CD4-positive, alpha-beta T cell (primary cell): ENCODE data around the gene PCDHA8. TPM values are rescaled to one million over a fixed set of nuclear protein-coding genes. Genes with fewer than 3 reads are reported as not detected.
"Not testable (repeated sequence)": the region's sequence is repeated elsewhere in the genome, so short reads cannot be mapped to it uniquely, and the experiment has no call there.

ENCODE experiments used
- ATAC-seq: fragments of 200-7000 bp; cut with Tn5 transposase; one replicate; pipeline ENCODE4 v1.10.0; 2022; ENCODE audit warnings: mild to moderate bottlenecking; ENCODE audit not compliant: poor library complexity
- CTCF ChIA-PET: fragments of 350-600 bp; sonication (Branson Sonifier 250); formaldehyde crosslinking; loops from one replicate; lab custom pipeline; 2021; ENCODE audit warnings: antibody characterized with exemption, inconsistent platforms; lab: Charles Lee
- POLR2A ChIA-PET: fragments of 350-600 bp; sonication (Branson Sonifier 250); formaldehyde crosslinking; loops from one replicate; lab custom pipeline; 2021; ENCODE audit warnings: antibody characterized with exemption, inconsistent platforms; lab: Charles Lee
- DNase-seq, 14 experiments: peaks; one replicate each; pipeline ENCODE4 v3.0.0-alpha.2; 2013 to 2020; ENCODE audit warnings: mixed read lengths in 2 of 14
- H3K27ac ChIP-seq, 2 donors: one replicate each; pipeline versions ENCODE4 v1.5.1 to v1.7.0; 2013; ENCODE audit warnings: low read length in 2 of 2, low read depth in 1 of 2, mild to moderate bottlenecking in 1 of 2
- H3K27me3 ChIP-seq, 2 experiments: 1 replicate in 1 of 2; 2 replicates in 1 of 2; pipeline versions ENCODE4 v1.6.1 to v1.7.0; 2013; ENCODE audit warnings: low read length in 2 of 2, control low read depth in 1 of 2, mild to moderate bottlenecking in 1 of 2, moderate library complexity in 1 of 2; ENCODE audit not compliant: insufficient read depth in 2 of 2, control insufficient read depth in 1 of 2
- H3K36me3 ChIP-seq: one replicate; pipeline ENCODE4 v1.6.1; 2013; ENCODE audit warnings: low read length, control low read depth; ENCODE audit not compliant: insufficient read depth
- H3K4me1 ChIP-seq: one replicate; pipeline ENCODE4 v1.6.1; 2013; ENCODE audit warnings: low read length, control low read depth; ENCODE audit not compliant: insufficient read depth
- H3K4me3 ChIP-seq: one replicate; pipeline ENCODE4 v1.5.1; 2013; ENCODE audit warnings: mild to moderate bottlenecking, low read length, moderate library complexity
- H3K9me3 ChIP-seq, 2 experiments: 1 replicate in 1 of 2; 2 replicates in 1 of 2; pipeline versions ENCODE4 v1.6.1 to v1.7.0; 2013; ENCODE audit warnings: low read length in 2 of 2, mild to moderate bottlenecking in 2 of 2, control low read depth in 1 of 2, moderate library complexity in 1 of 2; ENCODE audit not compliant: control insufficient read depth in 1 of 2, insufficient read depth in 1 of 2
- H3K27ac Mint-ChIP-seq: one replicate; pipeline ENCODE4 v1.8.0; 2020; ENCODE audit warnings: mixed read lengths
- H3K27me3 Mint-ChIP-seq: one replicate; pipeline ENCODE4 v1.8.0; 2021; ENCODE audit warnings: mixed read lengths
- H3K36me3 Mint-ChIP-seq: one replicate; pipeline ENCODE4 v1.8.0; 2021; ENCODE audit warnings: low read depth, mixed read lengths
- H3K4me1 Mint-ChIP-seq: one replicate; pipeline ENCODE4 v1.8.0; 2021; ENCODE audit warnings: low read depth, mixed read lengths
- H3K4me3 Mint-ChIP-seq: one replicate; pipeline ENCODE4 v1.8.0; 2020; ENCODE audit warnings: mild to moderate bottlenecking, mixed read lengths
- H3K9me3 Mint-ChIP-seq: one replicate; pipeline ENCODE4 v1.8.0; 2020; ENCODE audit warnings: mixed read lengths
- CTCF ChIP-seq: fragments of 200-600 bp; IDR thresholded peaks from one replicate; pipeline ENCODE4 v1.8.0; 2022; ENCODE audit warnings: antibody characterized with exemption, mild to moderate bottlenecking
- intact Hi-C, 2 experiments: fragments of 100-400 bp; cut with DNase I in 1 of 2; cut with micrococcal nuclease in 1 of 2; formaldehyde crosslinking; loops; one replicate each; pipeline versions ENCODE4 v1.15.1 to v1.9.0; 2023 to 2025; cut with DNase I, micrococcal nuclease
- total RNA-seq, 174 experiments: library from RNA in 2 of 174; stranded (reverse) in 2 of 174; gene quantifications; one replicate each; pipeline ENCODE4 v1.2.3 and lab custom pipeline; 2021 to 2026

Gene PCDHA8
- total RNA-seq, 2 experiments from 2014 or later = not detected

- Histone ChIP-seq H3K4me1 (no peaks in the 10 kb centered on the region), H3K4me3 (no peak within 1 kb of the TSS), H3K27me3 (peaks cover 13 to 22% of the 10 kb centered on the region in 2 experiments), H3K27ac (no peak within 1 kb of the TSS), H3K36me3 (no peaks in the 10 kb centered on the region), H3K9me3 (peaks cover 26 to 38% of the 10 kb centered on the region in 2 experiments)
- Mint-ChIP-seq H3K9me3 (peaks cover 12% of the 10 kb centered on the region), H3K4me1 (no peaks in the 10 kb centered on the region), H3K4me3 (no peak within 1 kb of the TSS), H3K36me3 (no peaks in the 10 kb centered on the region), H3K27ac (no peak within 1 kb of the TSS), H3K27me3 (peaks cover 42% of the 10 kb centered on the region)
- no peak for DNase-seq
- TF ChIP-seq CTCF = no peak
- POLR2A ChIA-PET = no interaction called here
- ATAC-seq = no peak
- CTCF ChIA-PET = no interaction called here
- intact Hi-C loops = no loop called here
Measured at GRCh38 chr5:140833993-140834392, 7.0 kb upstream of the PCDHA8 start, which contains the start of gene PCDHA7. PCDHA7 (plus strand) TSS chr5:140834269; CDS start chr5:140834384, 115 bp downstream.

GRCh38 chr5:140834439-140835008 lies 6.5 kb upstream of the PCDHA8 start:
- Mint-ChIP-seq H3K9me3 (peaks cover 12% of the 10 kb centered on the region), H3K27me3 (peaks cover 45% of the 10 kb centered on the region)
- H3K9me3 ChIP-seq = peaks cover 30 to 33% of the 10 kb centered on the region in 2 experiments
- H3K4me3 ChIP-seq, ATAC-seq, H3K36me3 Mint-ChIP-seq, POLR2A ChIA-PET, H3K4me3 Mint-ChIP-seq, intact Hi-C loops, H3K27ac ChIP-seq, H3K4me1 ChIP-seq, DNase-seq, CTCF ChIA-PET, H3K27ac Mint-ChIP-seq, H3K4me1 Mint-ChIP-seq, H3K36me3 ChIP-seq: not testable (repeated sequence)
- peaks cover 13 to 27% of the 10 kb centered on the region in 2 experiments for H3K27me3 ChIP-seq

- Histone ChIP-seq H3K36me3 (no peaks in the 10 kb centered on the region), H3K27me3 (peaks cover 14 to 36% of the 10 kb centered on the region in 2 experiments), H3K27ac (no peak overlapping the region), H3K9me3 (peaks cover 25 to 31% of the 10 kb centered on the region in 2 experiments), H3K4me1 (no peaks in the 10 kb centered on the region), H3K4me3 (no peak overlapping the region)
- intact Hi-C loops = no loop called here
- ATAC-seq = no peak
- ChIA-PET POLR2A (no interaction called here), CTCF (no interaction called here)
- peaks cover 5% of the 10 kb centered on the region for H3K36me3 Mint-ChIP-seq
- peaks cover 19% of the 10 kb centered on the region for H3K9me3 Mint-ChIP-seq
- no peaks in the 10 kb centered on the region for H3K4me1 Mint-ChIP-seq
- no peak for TF ChIP-seq CTCF
- no peak for DNase-seq
- H3K27ac Mint-ChIP-seq = no peak overlapping the region
- H3K4me3 Mint-ChIP-seq = no peak overlapping the region
- peaks cover 50% of the 10 kb centered on the region for H3K27me3 Mint-ChIP-seq
Measured at GRCh38 chr5:140835622-140836510, 5.1 kb upstream of the PCDHA8 start.
